GM18861 (cell line): ENCODE data around the gene DYNC1LI1.
A peak's percentile ranks its signal among the peaks of the same experiment; 100 is the strongest.

Experiments used
- ATAC-seq: cut with Tn5 transposase; IDR thresholded peaks from one replicate; pipeline ENCODE4 v1.9.1; 2021; ENCODE audit not compliant: unreplicated experiment

DYNC1LI1 gene

GRCh38 chr3:32570421-32571191 lies at the start of gene DYNC1LI1:
TSS of gene DYNC1LI1 (minus strand) at chr3:32570858. CDS start at chr3:32570770, 88 bp downstream.
- peak; percentile 77 for ATAC-seq

GRCh38 chr3:32619395-32619794 lies 48.7 kb upstream of the DYNC1LI1 start:
- no peak for ATAC-seq

DNA sequence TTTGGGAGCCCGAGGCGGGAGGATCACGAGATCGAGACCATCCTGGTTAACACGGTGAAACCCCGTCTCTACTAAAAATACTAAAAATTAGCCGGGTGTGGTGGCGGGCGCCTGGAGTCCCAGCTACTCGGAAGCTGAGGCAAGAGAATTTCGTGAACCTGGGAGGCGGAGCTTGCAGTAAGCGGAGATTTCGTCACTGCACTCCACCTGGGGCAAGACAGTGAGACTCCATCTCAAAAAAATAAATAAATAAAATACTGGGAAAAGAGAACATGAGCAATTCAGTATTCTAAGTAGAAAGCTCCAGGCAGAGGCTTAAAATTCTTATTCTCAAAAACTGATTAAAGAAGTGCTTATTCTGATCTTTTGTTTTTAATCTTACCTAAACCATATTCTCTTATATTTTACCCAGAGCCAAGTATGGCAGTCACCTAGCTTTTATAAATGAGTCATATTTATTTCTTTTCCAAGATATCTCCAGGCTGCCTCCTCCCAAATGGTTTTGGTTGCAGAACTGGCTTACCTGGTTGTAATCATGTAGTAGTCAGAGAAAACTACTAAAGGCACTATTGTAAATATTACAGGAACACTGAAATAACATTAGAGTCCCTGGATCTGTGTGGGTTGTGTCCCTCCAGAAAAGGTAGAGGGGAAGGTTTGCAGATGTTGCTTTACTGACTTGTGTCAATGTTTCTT lies 45.8 kb upstream of the DYNC1LI1 start:
- ATAC-seq = no peak

- ATAC-seq = no peak
Measured at GRCh38 chr3:32614956-32615355, 44.3 kb upstream of the DYNC1LI1 start.

DNA sequence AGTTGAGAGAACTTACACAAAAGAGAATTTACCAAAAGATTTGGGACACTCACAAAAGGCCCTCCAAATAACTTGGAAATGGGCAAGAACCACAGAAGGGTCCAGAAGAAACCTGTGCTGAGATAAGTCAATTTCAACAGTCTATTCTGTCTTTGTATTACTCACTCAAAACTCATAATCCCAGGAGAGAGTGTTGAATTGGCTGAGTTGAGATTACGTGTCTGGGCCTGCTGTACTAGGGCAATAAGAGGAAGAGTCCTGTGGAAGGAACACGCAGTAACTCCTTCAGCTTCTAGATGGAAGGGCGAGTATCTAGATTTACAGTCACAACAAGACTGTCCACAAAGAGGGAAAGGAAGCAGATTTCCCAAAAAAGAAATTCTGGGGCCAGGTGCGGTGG lies 42.5 kb upstream of the DYNC1LI1 start:
- no peak for ATAC-seq

DNA sequence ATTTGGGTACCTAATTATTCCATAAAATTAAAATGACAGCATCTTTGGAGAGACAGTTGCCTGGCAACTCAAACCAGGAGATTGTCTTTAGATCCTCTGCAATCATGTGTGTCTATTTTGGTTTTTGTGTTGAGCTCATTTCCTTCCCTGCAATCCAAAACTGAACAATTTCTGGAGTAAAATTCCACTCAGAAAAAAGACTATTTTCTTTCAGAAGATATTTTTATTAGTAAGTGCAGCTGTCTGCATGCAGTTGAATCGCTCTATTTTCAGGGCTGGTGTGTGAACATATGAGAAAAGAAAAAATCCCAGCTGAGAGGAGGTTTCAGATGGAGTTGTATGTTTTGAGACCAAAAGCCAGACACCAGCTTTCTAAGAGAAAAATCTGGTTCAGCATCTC lies 41.9 kb upstream of the DYNC1LI1 start:
- ATAC-seq = no peak

GRCh38 chr3:32607522-32607921 lies 36.9 kb upstream of the DYNC1LI1 start:
- no peak for ATAC-seq

DNA sequence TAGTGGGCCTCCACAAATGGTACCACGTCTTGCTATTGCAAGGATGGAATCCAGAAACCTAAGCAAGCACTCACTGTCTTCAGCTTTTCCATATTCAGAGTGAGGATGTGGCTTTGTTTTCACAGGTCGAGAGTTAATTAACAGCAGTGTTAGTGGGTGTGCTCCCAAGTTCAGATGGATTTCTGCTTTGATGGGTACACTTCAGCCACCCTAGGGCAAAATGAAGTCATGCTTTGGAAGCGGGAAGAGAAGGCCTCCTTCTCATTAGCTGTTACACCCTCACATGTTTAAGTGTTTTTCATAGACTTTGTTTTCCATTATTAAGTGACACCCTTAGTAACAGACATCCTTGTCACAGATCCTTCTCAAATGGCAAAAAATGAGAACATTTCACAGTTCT lies 36.3 kb upstream of the DYNC1LI1 start:
- ATAC-seq = no peak

DNA sequence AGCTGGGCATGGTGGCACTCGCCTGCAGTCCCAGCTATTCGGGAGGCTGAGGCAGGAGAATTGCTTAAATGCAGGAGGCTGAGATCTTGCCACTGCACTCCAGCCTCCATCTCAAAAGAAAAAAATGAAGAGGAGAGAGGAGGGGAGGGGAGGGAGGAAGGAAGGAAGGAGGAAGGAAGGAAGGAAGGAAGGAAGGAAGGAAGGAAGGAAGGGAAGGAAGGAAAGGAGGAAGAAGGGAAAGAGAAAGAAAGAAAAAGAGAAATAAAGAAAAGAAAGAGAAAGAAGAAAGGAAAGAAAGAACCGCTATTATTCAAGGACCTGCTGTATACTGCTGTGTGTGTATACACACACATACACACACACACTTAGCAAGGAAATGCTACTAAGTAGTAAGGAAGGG lies 35.6 kb upstream of the DYNC1LI1 start:
- ATAC-seq = no peak

DNA sequence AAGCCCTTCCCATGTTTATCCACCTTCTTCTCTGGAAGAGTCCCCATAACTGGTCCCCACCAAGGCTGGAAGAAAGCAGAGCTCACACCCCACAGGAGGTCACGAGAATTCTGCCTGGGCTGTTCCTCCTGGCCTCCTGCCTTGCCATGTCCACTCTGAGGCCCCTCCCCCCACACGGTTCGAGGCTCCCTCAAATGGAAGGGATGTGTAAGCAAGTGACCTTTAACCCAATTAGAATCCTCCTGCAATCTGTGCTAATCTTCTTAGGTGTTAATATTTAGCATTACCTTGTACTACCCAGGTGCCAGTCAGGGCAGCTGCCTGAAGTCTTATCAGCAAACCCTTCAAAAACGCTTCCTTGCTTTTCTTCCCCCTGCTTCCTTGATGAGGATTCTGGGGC lies 32.4 kb upstream of the DYNC1LI1 start:
- no peak for ATAC-seq

- ATAC-seq = no peak
Measured at GRCh38 chr3:32602206-32602605, 31.5 kb upstream of the DYNC1LI1 start.

GRCh38 chr3:32601722-32602121 lies 31.1 kb upstream of the DYNC1LI1 start:
- no peak for ATAC-seq

GRCh38 chr3:32597656-32598055 lies 27.0 kb upstream of the DYNC1LI1 start:
- ATAC-seq = no peak

DNA sequence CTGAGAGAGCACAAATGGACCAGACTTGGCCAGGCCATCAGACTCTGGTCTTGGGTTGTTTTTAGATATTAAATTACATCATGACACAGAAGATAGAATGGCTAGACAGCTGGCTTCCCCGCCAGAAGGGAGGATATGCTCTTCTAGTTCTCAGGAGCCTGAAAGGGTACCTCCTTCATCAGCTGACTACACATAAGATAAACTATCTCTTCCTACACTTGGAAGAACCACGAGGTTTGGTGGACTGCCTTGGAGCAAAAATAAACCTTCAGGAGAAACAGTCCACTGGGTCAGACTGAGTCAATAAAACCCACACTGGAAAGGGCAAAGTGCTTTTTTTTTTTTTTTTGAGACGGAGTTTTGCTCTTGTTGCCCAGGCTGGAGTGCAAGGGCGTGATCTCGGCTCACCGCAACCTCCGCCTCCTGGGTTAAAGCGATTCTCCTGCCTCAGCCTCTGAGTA lies 26.3 kb upstream of the DYNC1LI1 start:
- ATAC-seq = no peak

DNA sequence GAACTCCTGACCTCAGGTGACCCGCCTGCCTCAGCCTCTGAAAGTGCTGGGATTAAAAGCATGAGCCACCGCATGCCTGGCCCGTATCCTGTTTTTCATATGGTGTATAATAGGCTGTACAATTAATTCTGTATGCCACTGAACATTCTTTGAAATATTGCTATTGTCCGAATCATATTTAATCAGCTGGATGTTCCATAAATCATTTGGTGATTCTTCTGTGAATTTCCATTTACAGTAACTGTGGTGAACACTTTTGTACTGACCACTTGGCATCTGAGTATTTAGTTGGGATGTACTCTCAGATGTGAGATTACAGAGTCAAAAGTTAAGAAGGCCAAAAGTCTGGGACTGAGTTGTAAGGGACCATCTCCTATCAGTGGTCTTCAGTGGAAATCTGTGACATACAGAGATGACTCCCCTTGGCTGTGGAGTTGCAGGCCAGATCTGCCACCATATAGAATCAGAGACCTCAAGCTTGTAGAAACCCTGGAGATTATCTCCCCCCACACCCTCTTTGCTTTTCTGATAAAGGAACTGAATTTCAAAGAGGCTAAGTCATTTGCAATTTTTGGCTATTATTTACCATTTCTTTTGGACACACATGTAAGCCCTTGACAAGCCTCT lies 25.7 kb upstream of the DYNC1LI1 start:
- no peak for ATAC-seq

DNA sequence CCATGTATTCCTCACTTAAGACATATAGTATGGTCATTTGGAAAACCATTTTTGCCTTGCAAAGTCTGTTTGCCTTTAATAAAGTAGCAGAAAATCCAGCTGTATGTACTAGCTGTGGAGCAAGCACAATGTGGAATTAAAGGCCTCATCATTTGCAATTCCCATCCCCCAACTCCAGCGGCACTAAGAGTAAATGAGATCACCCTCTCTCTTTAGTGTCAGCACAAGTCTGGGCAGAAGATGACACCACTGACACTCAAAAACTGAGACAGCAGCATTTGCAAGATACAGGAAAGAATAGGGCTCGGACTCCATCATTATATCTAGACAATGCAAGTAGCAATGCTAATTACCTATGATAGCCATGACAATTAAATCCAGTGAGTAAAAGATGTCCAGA lies 24.7 kb upstream of the DYNC1LI1 start:
- no peak for ATAC-seq

- ATAC-seq = no peak
Measured at GRCh38 chr3:32593903-32594525, 23.4 kb upstream of the DYNC1LI1 start.

DNA sequence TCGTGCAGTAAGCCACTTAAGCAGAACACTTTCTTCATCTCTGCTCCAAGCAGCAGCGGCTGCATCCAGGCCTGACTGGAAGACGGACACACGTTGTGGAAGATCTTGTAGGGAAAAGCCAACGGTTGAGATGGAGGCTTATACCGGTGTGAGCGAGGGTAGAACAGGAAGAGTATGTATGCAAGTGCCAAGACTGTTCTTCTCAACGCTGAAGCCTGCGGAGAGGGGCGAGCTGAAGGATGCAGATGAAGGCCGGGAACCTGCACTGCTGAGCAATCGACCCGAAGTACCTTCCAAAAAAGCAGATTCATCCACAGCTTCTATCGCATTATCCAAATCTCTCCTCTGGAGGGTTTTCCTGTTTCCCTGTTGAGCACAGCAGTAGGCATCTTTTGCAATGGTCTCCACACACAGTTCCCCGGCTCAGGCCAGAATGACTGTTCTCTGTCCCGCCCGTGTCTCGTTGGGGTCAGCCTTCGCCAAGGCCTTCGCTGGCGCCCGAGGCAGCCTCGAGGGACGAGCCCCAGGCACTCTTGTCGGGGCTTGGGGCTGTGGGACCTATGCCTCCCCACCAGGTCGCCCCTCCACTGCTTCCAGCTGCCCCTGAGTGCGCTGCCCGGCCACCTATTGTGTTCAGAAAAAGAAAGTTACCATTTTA lies 22.2 kb upstream of the DYNC1LI1 start:
- no peak for ATAC-seq

DNA sequence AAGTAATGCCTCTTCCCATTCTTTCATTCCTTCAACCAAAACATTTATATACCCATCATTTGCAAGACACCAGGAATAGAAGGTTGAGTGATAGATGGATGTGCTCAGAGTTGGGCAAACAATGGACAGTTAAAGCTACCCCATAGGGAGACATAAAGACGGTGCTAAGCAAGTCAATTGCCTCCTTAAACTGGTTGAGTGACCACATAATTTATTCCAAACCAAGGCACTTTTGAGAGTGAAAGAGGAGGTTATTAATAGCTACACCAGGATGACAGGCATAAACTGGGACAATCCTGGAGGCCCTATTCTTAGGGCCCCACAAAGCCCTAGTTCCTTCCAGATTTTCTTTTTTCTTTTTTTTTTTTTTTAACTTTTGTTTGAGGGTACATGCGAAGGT lies 21.4 kb upstream of the DYNC1LI1 start:
- ATAC-seq = no peak

DNA sequence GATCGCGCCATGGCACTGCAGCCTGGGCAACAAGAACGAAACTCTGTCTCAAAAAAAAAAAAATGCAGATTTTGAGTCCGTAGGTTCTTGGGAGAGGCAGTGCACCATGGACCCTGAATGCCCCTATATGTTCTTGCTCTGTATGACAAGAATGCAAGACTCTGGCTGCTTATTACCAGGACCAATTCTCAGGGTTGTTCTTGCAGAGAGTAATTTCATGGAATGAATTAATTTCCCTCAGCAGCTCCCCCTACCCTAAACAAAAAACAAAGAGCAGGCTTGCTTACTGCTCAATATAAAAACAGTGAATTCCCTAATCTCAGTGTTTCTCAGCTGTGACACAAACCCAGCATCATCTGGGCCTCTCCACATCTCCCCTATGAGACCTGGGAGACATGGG lies 20.5 kb upstream of the DYNC1LI1 start:
- ATAC-seq = no peak

DNA sequence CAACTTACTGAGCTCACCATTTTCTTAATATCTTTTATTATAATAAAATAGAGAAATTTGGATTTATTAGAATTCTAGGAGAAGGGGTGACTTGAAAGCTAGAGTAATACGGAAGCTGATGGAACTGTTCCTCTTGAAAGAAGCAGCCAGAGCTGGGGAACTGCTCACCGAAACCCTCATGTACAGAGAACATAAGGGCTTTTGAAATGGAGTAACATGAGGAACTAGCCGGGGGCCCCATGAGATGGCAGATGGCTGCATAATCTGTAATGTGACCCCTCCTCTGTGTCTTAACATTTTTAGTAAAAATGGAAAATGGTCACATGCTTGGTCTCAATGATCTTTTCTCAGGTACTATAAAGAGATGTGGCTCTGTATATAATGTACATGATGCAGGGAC lies 15.7 kb upstream of the DYNC1LI1 start:
- ATAC-seq = no peak
